Mucosa of stomach (tissue), 1 donor: Measurements from ENCODE around the gene CS.

Experiments used
- H3K27me3 ChIP-seq: one replicate; pipeline ENCODE4 v1.7.0; 2013; ENCODE audit warnings: mild to moderate bottlenecking, low read length; ENCODE audit not compliant: control insufficient read depth, insufficient read depth
- H3K36me3 ChIP-seq: one replicate; pipeline ENCODE4 v1.7.0; 2013; ENCODE audit warnings: low read length; ENCODE audit not compliant: control insufficient read depth, insufficient read depth
- H3K4me1 ChIP-seq: one replicate; pipeline ENCODE4 v1.7.0; 2013; ENCODE audit warnings: mild to moderate bottlenecking, low read length; ENCODE audit not compliant: control insufficient read depth, insufficient read depth
- H3K4me3 ChIP-seq: one replicate; pipeline ENCODE4 v1.7.0; 2013; ENCODE audit warnings: low read length
- H3K9ac ChIP-seq: one replicate; pipeline ENCODE4 v1.7.0; 2013; ENCODE audit warnings: mild to moderate bottlenecking, low read length, moderate library complexity
- H3K9me3 ChIP-seq: one replicate; pipeline ENCODE4 v1.7.0; 2013; ENCODE audit warnings: mild to moderate bottlenecking, low read length, moderate library complexity; ENCODE audit not compliant: control insufficient read depth
- donor health status: Pancreatic carcinoma.

CS gene

GRCh38 chr12:56315249-56315621 lies 15.1 kb upstream of the CS start:
- H3K9ac ChIP-seq = peak overlapping the region; percentile 91
- peak overlapping the region; percentile 89 for H3K4me3 ChIP-seq

GRCh38 chr12:56311003-56311402 lies 10.9 kb upstream of the CS start:
- H3K36me3 ChIP-seq = no peaks in the 10 kb centered on the region
- H3K4me1 ChIP-seq = peaks cover 13% of the 10 kb centered on the region
- H3K9ac ChIP-seq = no peak overlapping the region
- no peak overlapping the region for H3K4me3 ChIP-seq
- no peaks in the 10 kb centered on the region for H3K27me3 ChIP-seq
- no peaks in the 10 kb centered on the region for H3K9me3 ChIP-seq

More at GRCh38 chr12:56315249-56315621, 15.1 kb upstream of the CS start:
- no peaks in the 10 kb centered on the region for H3K9me3 ChIP-seq
- H3K4me1 ChIP-seq = peaks cover 13% of the 10 kb centered on the region
- peaks cover 4% of the 10 kb centered on the region for H3K36me3 ChIP-seq
- no peaks in the 10 kb centered on the region for H3K27me3 ChIP-seq

- Histone ChIP-seq H3K27me3 (no peaks in the 10 kb centered on the region), H3K4me3 (no peak overlapping the region), H3K9ac (no peak overlapping the region), H3K4me1 (no peaks in the 10 kb centered on the region), H3K36me3 (no peaks in the 10 kb centered on the region), H3K9me3 (no peaks in the 10 kb centered on the region)
These were observed 8.6 kb upstream of the CS start for GRCh38 chr12:56308714-56309113.

GRCh38 chr12:56307221-56307965 lies 7.3 kb upstream of the CS start:
- Histone ChIP-seq H3K9me3 (no peaks in the 10 kb centered on the region), H3K27me3 (no peaks in the 10 kb centered on the region), H3K36me3 (no peaks in the 10 kb centered on the region), H3K9ac (no peak overlapping the region), H3K4me1 (no peaks in the 10 kb centered on the region), H3K4me3 (no peak overlapping the region)

- H3K36me3 ChIP-seq = no peaks in the 10 kb centered on the region
- H3K9me3 ChIP-seq = no peaks in the 10 kb centered on the region
- no peak overlapping the region for H3K4me3 ChIP-seq
- H3K27me3 ChIP-seq = no peaks in the 10 kb centered on the region
- H3K9ac ChIP-seq = no peak overlapping the region
- H3K4me1 ChIP-seq = peaks cover 18% of the 10 kb centered on the region
These were observed 4.9 kb upstream of the CS start for GRCh38 chr12:56304872-56305590.

GRCh38 chr12:56304276-56304675 lies 4.1 kb upstream of the CS start:
- Histone ChIP-seq H3K9ac (no peak overlapping the region), H3K4me3 (no peak overlapping the region), H3K9me3 (no peaks in the 10 kb centered on the region), H3K4me1 (peaks cover 21% of the 10 kb centered on the region), H3K36me3 (no peaks in the 10 kb centered on the region), H3K27me3 (no peaks in the 10 kb centered on the region)

GRCh38 chr12:56300644-56301464 lies 724 bp upstream of the CS start:
- Histone ChIP-seq H3K9me3 (no peaks in the 10 kb centered on the region), H3K4me1 (peaks cover 31% of the 10 kb centered on the region), H3K27me3 (no peaks in the 10 kb centered on the region), H3K4me3 (peak overlapping the region; percentile 16), H3K36me3 (no peaks in the 10 kb centered on the region), H3K9ac (peak overlapping the region; percentile 76)

GRCh38 chr12:56299308-56299852 lies 750 bp downstream of the CS start:
- peak overlapping the region; percentile 76 for H3K4me3 ChIP-seq

GRCh38 chr12:56298828-56299227 lies 1.3 kb downstream of the CS start:
- Histone ChIP-seq H3K27me3 (no peaks in the 10 kb centered on the region), H3K9me3 (no peaks in the 10 kb centered on the region), H3K9ac (peak overlapping the region; percentile 76), H3K4me1 (peaks cover 31% of the 10 kb centered on the region), H3K36me3 (no peaks in the 10 kb centered on the region), H3K4me3 (peak overlapping the region; percentile 76)

More at GRCh38 chr12:56299308-56299852, 750 bp downstream of the CS start:
- Histone ChIP-seq H3K36me3 (no peaks in the 10 kb centered on the region), H3K9me3 (no peaks in the 10 kb centered on the region), H3K27me3 (no peaks in the 10 kb centered on the region), H3K9ac (peak overlapping the region; percentile 76), H3K4me1 (peaks cover 31% of the 10 kb centered on the region)

GRCh38 chr12:56297400-56297799 lies 2.7 kb downstream of the CS start:
- no peaks in the 10 kb centered on the region for H3K9me3 ChIP-seq
- H3K4me3 ChIP-seq = no peak overlapping the region
- H3K27me3 ChIP-seq = no peaks in the 10 kb centered on the region
- peaks cover 31% of the 10 kb centered on the region for H3K4me1 ChIP-seq
- H3K36me3 ChIP-seq = no peaks in the 10 kb centered on the region
- no peak overlapping the region for H3K9ac ChIP-seq

- H3K27me3 ChIP-seq = no peaks in the 10 kb centered on the region
- peak overlapping the region; percentile 1 for H3K9ac ChIP-seq
- no peaks in the 10 kb centered on the region for H3K36me3 ChIP-seq
- peaks cover 21% of the 10 kb centered on the region for H3K4me1 ChIP-seq
- H3K9me3 ChIP-seq = no peaks in the 10 kb centered on the region
- no peak overlapping the region for H3K4me3 ChIP-seq
These were observed 3.8 kb downstream of the CS start for GRCh38 chr12:56296295-56296694.
